H9 (cell line): ENCODE results near the gene POFUT1. TPM values are rescaled to one million over a fixed set of nuclear protein-coding genes. Genes with fewer than 3 reads are reported as not detected.

ENCODE experiments used
- DNase-seq: peaks from one replicate; pipeline ENCODE4 v3.0.0-alpha.2; 2017
- H2AFZ ChIP-seq: one replicate; pipeline ENCODE4 v1.6.1; 2013; ENCODE audit warnings: mild to moderate bottlenecking, low read length, control low read depth, moderate library complexity
- H2AK5ac ChIP-seq: 2 replicates; pipeline ENCODE4 v1.6.1; 2013; ENCODE audit warnings: low read length, control low read depth, mixed read lengths; ENCODE audit not compliant: insufficient read length
- H2BK120ac ChIP-seq: one replicate; pipeline ENCODE4 v1.6.1; 2013; ENCODE audit warnings: low read depth, mild to moderate bottlenecking, low read length, control low read depth, inconsistent platforms; ENCODE audit not compliant: poor library complexity, severe bottlenecking
- H2BK12ac ChIP-seq: 2 replicates; pipeline ENCODE4 v1.6.1; 2013; ENCODE audit warnings: low read length, control low read depth, mixed read lengths, low read depth; ENCODE audit not compliant: insufficient read length
- H2BK15ac ChIP-seq: 2 replicates; pipeline ENCODE4 v1.6.1; 2013; ENCODE audit warnings: low read depth, low read length, control low read depth
- H2BK20ac ChIP-seq: one replicate; pipeline ENCODE4 v1.6.1; 2013; ENCODE audit warnings: low read depth, mild to moderate bottlenecking, low read length, control low read depth, inconsistent platforms; ENCODE audit not compliant: poor library complexity, severe bottlenecking
- H2BK5ac ChIP-seq: 2 replicates; pipeline ENCODE4 v1.6.1; 2013; ENCODE audit warnings: low read length, control low read depth, mixed read lengths; ENCODE audit not compliant: insufficient read length
- H3K14ac ChIP-seq: 2 replicates; pipeline ENCODE4 v1.6.1; 2013; ENCODE audit warnings: low read length, control low read depth; ENCODE audit not compliant: insufficient read depth
- H3K18ac ChIP-seq: 2 replicates; pipeline ENCODE4 v1.6.1; 2013; ENCODE audit warnings: low read depth, mild to moderate bottlenecking, mixed read lengths, low read length, control low read depth; ENCODE audit not compliant: insufficient read length
- H3K23ac ChIP-seq: 2 replicates; pipeline ENCODE4 v1.6.1; 2013; ENCODE audit warnings: low read length, control low read depth, mixed read lengths, low read depth; ENCODE audit not compliant: insufficient read length
- H3K23me2 ChIP-seq: 2 replicates; pipeline ENCODE4 v1.6.1; 2013; ENCODE audit warnings: low read depth, mild to moderate bottlenecking, mixed read lengths, low read length, control low read depth; ENCODE audit not compliant: insufficient read length, poor library complexity, severe bottlenecking
- H3K27ac ChIP-seq: 2 replicates; pipeline ENCODE4 v1.5.1; 2013; ENCODE audit warnings: low read length, control low read depth, mixed read lengths, low read depth; ENCODE audit not compliant: insufficient read length
- H3K27me3 ChIP-seq: 2 replicates; pipeline ENCODE4 v1.6.1; 2013; ENCODE audit warnings: low read length, control low read depth, inconsistent platforms; ENCODE audit not compliant: insufficient read depth
- H3K4ac ChIP-seq: 2 replicates; pipeline ENCODE4 v1.6.1; 2013; ENCODE audit warnings: low read depth, mild to moderate bottlenecking, control low read depth, inconsistent platforms, low read length, moderate library complexity
- H3K4me1 ChIP-seq: 2 replicates; pipeline ENCODE4 v1.6.1; 2013; ENCODE audit warnings: low read length, control low read depth, inconsistent platforms; ENCODE audit not compliant: insufficient read depth
- H3K4me2 ChIP-seq: 2 replicates; pipeline ENCODE4 v1.6.1; 2013; ENCODE audit warnings: low read length, control low read depth, mixed read lengths; ENCODE audit not compliant: insufficient read length, insufficient read depth
- H3K56ac ChIP-seq: 2 replicates; pipeline ENCODE4 v1.6.1; 2013; ENCODE audit warnings: low read depth, mild to moderate bottlenecking, mixed read lengths, low read length, control low read depth; ENCODE audit not compliant: insufficient read length
- H3K79me1 ChIP-seq: 2 replicates; pipeline ENCODE4 v1.6.1; 2013; ENCODE audit warnings: low read depth, mild to moderate bottlenecking, moderate library complexity, low read length, control low read depth, inconsistent platforms; ENCODE audit not compliant: insufficient read depth, poor library complexity, severe bottlenecking
- H3K79me2 ChIP-seq: 2 replicates; pipeline ENCODE4 v1.6.1; 2013; ENCODE audit warnings: low read length, control low read depth, inconsistent platforms; ENCODE audit not compliant: insufficient read depth
- H3K9ac ChIP-seq: 2 replicates; pipeline ENCODE4 v1.6.1; 2013; ENCODE audit warnings: low read length, control low read depth, mixed read lengths; ENCODE audit not compliant: insufficient read length; ENCODE audit errors: extremely low read depth
- H3K9me3 ChIP-seq: one replicate; pipeline ENCODE4 v1.6.1; 2013; ENCODE audit warnings: low read depth, low read length, inconsistent platforms; ENCODE audit not compliant: control insufficient read depth
- H3T11ph ChIP-seq: one replicate; pipeline ENCODE4 v1.6.1; 2013; ENCODE audit warnings: mild to moderate bottlenecking, low read length, control low read depth, inconsistent platforms
- H4K20me1 ChIP-seq: one replicate; pipeline ENCODE4 v1.6.1; 2013; ENCODE audit not compliant: control insufficient read depth, insufficient read length, insufficient read depth
- H4K5ac ChIP-seq: 2 replicates; pipeline ENCODE4 v1.6.1; 2013; ENCODE audit warnings: low read depth, mild to moderate bottlenecking, mixed read lengths, low read length, control low read depth; ENCODE audit not compliant: insufficient read length
- H4K8ac ChIP-seq: replicated peaks from 2 replicates; pipeline ENCODE4 v1.6.1; 2013; ENCODE audit warnings: low read length, control low read depth, mixed read lengths, low read depth; ENCODE audit not compliant: insufficient read length
- H4K91ac ChIP-seq: 2 replicates; pipeline ENCODE4 v1.6.1; 2013; ENCODE audit warnings: low read depth, mild to moderate bottlenecking, moderate library complexity, mixed read lengths, low read length, control low read depth; ENCODE audit not compliant: insufficient read length
- H3K27ac Mint-ChIP-seq, 3 experiments: 2 replicates in 2 of 3; 3 replicates in 1 of 3; pipeline ENCODE4 v1.8.0; 2020 to 2021; ENCODE audit warnings: mixed read lengths in 3 of 3, mild to moderate bottlenecking in 1 of 3, moderate library complexity in 1 of 3
- H3K27me3 Mint-ChIP-seq: 2 replicates; pipeline ENCODE4 v1.8.0; 2021; ENCODE audit warnings: low read depth, mild to moderate bottlenecking, moderate library complexity, mixed read lengths
- H3K36me3 Mint-ChIP-seq, 3 experiments: 2 replicates in 2 of 3; 3 replicates in 1 of 3; pipeline ENCODE4 v1.8.0; 2020 to 2021; ENCODE audit warnings: low read depth in 3 of 3, mixed read lengths in 3 of 3; ENCODE audit not compliant: insufficient read depth in 1 of 3
- H3K4me1 Mint-ChIP-seq, 2 experiments: 2 replicates each; pipeline ENCODE4 v1.8.0; 2020; ENCODE audit warnings: mixed read lengths in 2 of 2
- H3K4me3 Mint-ChIP-seq, 2 experiments: 2 replicates in 1 of 2; 3 replicates in 1 of 2; pipeline ENCODE4 v1.8.0; 2020 to 2021; ENCODE audit warnings: mild to moderate bottlenecking in 2 of 2, mixed read lengths in 2 of 2, moderate library complexity in 1 of 2
- H3K9me3 Mint-ChIP-seq, 2 experiments: 2 replicates in 1 of 2; 3 replicates in 1 of 2; pipeline ENCODE4 v1.8.0; 2020; ENCODE audit warnings: mild to moderate bottlenecking in 2 of 2, mixed read lengths in 2 of 2, moderate library complexity in 1 of 2
- CTCF ChIP-seq: fragments of 200-600 bp; sonication (generic); conservative IDR thresholded peaks from 3 replicates; pipeline ENCODE4 v1.8.0; 2021; ENCODE audit warnings: antibody characterized with exemption, mild to moderate bottlenecking
- WGBS: extraction: QIAGEN DNeasy Blood & Tissue Kit; methylation state at CpG from one replicate; pipeline ENCODE4 v1.1.7; 2013; ENCODE audit warnings: missing lambda C conversion rate, low lambda C conversion rate, mixed read lengths; ENCODE audit not compliant: insufficient read length; ENCODE audit errors: extremely low coverage; 5-methylcytosine and 5-hydroxymethylcytosine counted together
- total RNA-seq: library from RNA; stranded (reverse); gene quantifications from 2 replicates; pipeline ENCODE4 v1.2.1, GENCODE V29; 2021

The POFUT1 gene
- total RNA-seq, 1 experiment from 2014 or later = 41.2 TPM

- no peak overlapping the region for H3K18ac ChIP-seq
- H3K27ac ChIP-seq = no peak overlapping the region
- Mint-ChIP-seq H3K27ac (peak overlapping the region in 2 of 3 experiments; percentile 25 to 60; a peak in 2 of 7 replicates), H3K9me3 (no peaks in the 10 kb centered on the region), H3K27me3 (no peaks in the 10 kb centered on the region), H3K4me3 (no peak overlapping the region), H3K36me3 (peaks cover 31 to 63% (median 58%) of the 10 kb centered on the region in 3 experiments; a peak in 6 of 7 replicates), H3K4me1 (no peaks in the 10 kb centered on the region)
- H3K23ac ChIP-seq = no peak overlapping the region
- no peak overlapping the region for H4K5ac ChIP-seq
- no peak overlapping the region for H3K4ac ChIP-seq
- no peak for TF ChIP-seq CTCF
- no peaks in the 10 kb centered on the region for H3K9me3 ChIP-seq
- H2BK20ac ChIP-seq = no peak overlapping the region
- H3K4me1 ChIP-seq = no peaks in the 10 kb centered on the region
- no peak overlapping the region for H2BK12ac ChIP-seq
- H3K27me3 ChIP-seq = no peaks in the 10 kb centered on the region
- no peak overlapping the region for H2AK5ac ChIP-seq
- no peak overlapping the region for H4K8ac ChIP-seq
- no peak overlapping the region for H2BK15ac ChIP-seq
- no peak overlapping the region for H2BK120ac ChIP-seq
- no peak overlapping the region for H3K56ac ChIP-seq
- no peak overlapping the region for H3K9ac ChIP-seq
- H4K91ac ChIP-seq = no peak overlapping the region
- no peak overlapping the region for H3K4me2 ChIP-seq
- no CpG with 5 or more reads among the region's 22 CpGs for WGBS
- no peaks in the 10 kb centered on the region for H3K23me2 ChIP-seq
- H4K20me1 ChIP-seq = no peaks in the 10 kb centered on the region
- no peak overlapping the region for H3K14ac ChIP-seq
- DNase-seq = no peak
- H2AFZ ChIP-seq = no peak overlapping the region
- H3T11ph ChIP-seq = no peak overlapping the region
- H3K79me1 ChIP-seq = no peaks in the 10 kb centered on the region
- H3K79me2 ChIP-seq = no peaks in the 10 kb centered on the region
- H2BK5ac ChIP-seq = no peak overlapping the region
Measured at GRCh38 chr20:32227744-32228688, 20.3 kb downstream of the POFUT1 start.
